Loucy (cell line): Measurements from ENCODE around the gene EPHB1.

ENCODE experiments used
- H2AFZ ChIP-seq: fragments of 200-600 bp; sonication (generic); 2 replicates; pipeline ENCODE4 v1.6.0; 2016; ENCODE audit warnings: antibody characterized with exemption, mild to moderate bottlenecking, low read length, moderate library complexity
- H3F3A ChIP-seq: fragments of 200-600 bp; 2 replicates; pipeline ENCODE4 v1.6.0; 2016; ENCODE audit warnings: antibody characterized with exemption, low read depth, mild to moderate bottlenecking
- H3K27me3 ChIP-seq: fragments of 200-600 bp; sonication (generic); 2 replicates; pipeline ENCODE4 v1.6.1; 2014; ENCODE audit warnings: low read length, mild to moderate bottlenecking; ENCODE audit not compliant: insufficient read depth, poor library complexity, severe bottlenecking
- H3K36me3 ChIP-seq: fragments of 200-600 bp; sonication (generic); 2 replicates; pipeline ENCODE4 v1.6.1; 2016; ENCODE audit warnings: low read length; ENCODE audit not compliant: insufficient read depth
- H3K4me1 ChIP-seq: fragments of 200-600 bp; sonication (generic); 2 replicates; pipeline ENCODE4 v1.5.1; 2014; ENCODE audit warnings: low read length, mild to moderate bottlenecking; ENCODE audit not compliant: insufficient read depth, poor library complexity, severe bottlenecking
- H3K4me2 ChIP-seq: fragments of 200-600 bp; sonication (generic); 2 replicates; pipeline ENCODE4 v1.6.0; 2014; ENCODE audit warnings: antibody characterized with exemption, low read length, low read depth, mild to moderate bottlenecking; ENCODE audit not compliant: poor library complexity, severe bottlenecking
- H3K4me3 ChIP-seq: fragments of 200-600 bp; sonication (generic); 2 replicates; pipeline ENCODE4 v1.5.1; 2014; ENCODE audit warnings: low read length, mild to moderate bottlenecking, mixed read lengths; ENCODE audit not compliant: poor library complexity, severe bottlenecking
- H3K79me2 ChIP-seq: fragments of 200-600 bp; sonication (generic); 2 replicates; pipeline ENCODE4 v1.6.1; 2014; ENCODE audit warnings: low read length; ENCODE audit not compliant: insufficient read depth
- H3K9ac ChIP-seq: fragments of 200-600 bp; sonication (generic); 2 replicates; pipeline ENCODE4 v1.6.0; 2014; ENCODE audit warnings: mild to moderate bottlenecking, low read depth, low read length, moderate library complexity; ENCODE audit not compliant: poor library complexity, severe bottlenecking
- H3K9me2 ChIP-seq: fragments of 200-600 bp; sonication (generic); replicated peaks from 2 replicates; pipeline ENCODE4 v1.6.1; 2016; ENCODE audit warnings: low read depth, low read length, mixed read lengths
- H3K9me3 ChIP-seq: fragments of 200-600 bp; sonication (generic); 2 replicates; pipeline ENCODE4 v1.6.1; 2014; ENCODE audit warnings: mild to moderate bottlenecking, antibody characterized with exemption, low read length, low read depth; ENCODE audit not compliant: insufficient read depth
- H4K20me1 ChIP-seq: fragments of 200-600 bp; sonication (generic); 2 replicates; pipeline ENCODE4 v1.6.0; 2014; ENCODE audit warnings: antibody characterized with exemption, low read length, mild to moderate bottlenecking; ENCODE audit not compliant: insufficient read depth, poor library complexity, severe bottlenecking
- CTCF ChIP-seq: fragments of 200-600 bp; sonication (generic); conservative IDR thresholded peaks from 2 replicates; pipeline ENCODE4 v1.5.1; 2014; ENCODE audit warnings: mild to moderate bottlenecking, antibody characterized with exemption, low read length
- EZH2phosphoT487 ChIP-seq: fragments of 200-600 bp; IDR thresholded peaks from 2 replicates; pipeline ENCODE4 v1.6.1; 2018; ENCODE audit warnings: antibody characterized with exemption, mild to moderate bottlenecking, moderate library complexity, borderline replicate concordance

The EPHB1 gene

GRCh38 chr3:134944429-134944828, 149.4 kb downstream of the EPHB1 start:
- Histone ChIP-seq H3K4me3 (no peak overlapping the region), H3K79me2 (no peaks in the 10 kb centered on the region), H3K27me3 (no peaks in the 10 kb centered on the region), H4K20me1 (no peaks in the 10 kb centered on the region), H2AFZ (no peak overlapping the region), H3F3A (no peaks in the 10 kb centered on the region), H3K9me3 (no peaks in the 10 kb centered on the region; the same call in 1 of the 2 replicates), H3K36me3 (no peaks in the 10 kb centered on the region), H3K9me2 (no peaks in the 10 kb centered on the region), H3K9ac (no peak overlapping the region), H3K4me2 (no peak overlapping the region), H3K4me1 (no peaks in the 10 kb centered on the region)
- TF ChIP-seq EZH2phosphoT487: no peak
- no peak for TF ChIP-seq CTCF

- Histone ChIP-seq H3K4me2 (no peak overlapping the region), H3K9ac (no peak overlapping the region), H4K20me1 (no peaks in the 10 kb centered on the region), H3K79me2 (no peaks in the 10 kb centered on the region), H3K36me3 (no peaks in the 10 kb centered on the region), H3K9me2 (no peaks in the 10 kb centered on the region), H3K4me1 (no peaks in the 10 kb centered on the region), H3F3A (no peaks in the 10 kb centered on the region), H3K27me3 (no peaks in the 10 kb centered on the region), H2AFZ (no peak overlapping the region), H3K4me3 (no peak overlapping the region), H3K9me3 (peaks cover 4% of the 10 kb centered on the region; the same call in 1 of the 2 replicates)
- TF ChIP-seq CTCF (no peak), EZH2phosphoT487 (no peak)
Observed at GRCh38 chr3:134949150-134949549, 154.1 kb downstream of the EPHB1 start.

GRCh38 chr3:134952371-134952770, 157.3 kb downstream of the EPHB1 start:
- peaks cover 4% of the 10 kb centered on the region; the same call in 1 of the 2 replicates for H3K9me3 ChIP-seq
- H3K79me2 ChIP-seq: no peaks in the 10 kb centered on the region
- H3K27me3 ChIP-seq: no peaks in the 10 kb centered on the region
- H2AFZ ChIP-seq: no peak overlapping the region
- H3K9ac ChIP-seq: no peak overlapping the region
- H3K4me2 ChIP-seq: no peak overlapping the region
- H3K4me3 ChIP-seq: no peak overlapping the region
- H3F3A ChIP-seq: no peaks in the 10 kb centered on the region
- H3K36me3 ChIP-seq: no peaks in the 10 kb centered on the region
- H3K9me2 ChIP-seq: no peaks in the 10 kb centered on the region
- TF ChIP-seq EZH2phosphoT487 (no peak), CTCF (no peak)
- no peaks in the 10 kb centered on the region for H3K4me1 ChIP-seq
- H4K20me1 ChIP-seq: no peaks in the 10 kb centered on the region
